NCI-H69 (cell line): ENCODE measurements around the gene ADAMTSL3.

Source experiments
- DNase-seq: peaks from one replicate; lab custom pipeline; 2025; lab: John Stamatoyannopoulos, UW

Gene ADAMTSL3

DNA sequence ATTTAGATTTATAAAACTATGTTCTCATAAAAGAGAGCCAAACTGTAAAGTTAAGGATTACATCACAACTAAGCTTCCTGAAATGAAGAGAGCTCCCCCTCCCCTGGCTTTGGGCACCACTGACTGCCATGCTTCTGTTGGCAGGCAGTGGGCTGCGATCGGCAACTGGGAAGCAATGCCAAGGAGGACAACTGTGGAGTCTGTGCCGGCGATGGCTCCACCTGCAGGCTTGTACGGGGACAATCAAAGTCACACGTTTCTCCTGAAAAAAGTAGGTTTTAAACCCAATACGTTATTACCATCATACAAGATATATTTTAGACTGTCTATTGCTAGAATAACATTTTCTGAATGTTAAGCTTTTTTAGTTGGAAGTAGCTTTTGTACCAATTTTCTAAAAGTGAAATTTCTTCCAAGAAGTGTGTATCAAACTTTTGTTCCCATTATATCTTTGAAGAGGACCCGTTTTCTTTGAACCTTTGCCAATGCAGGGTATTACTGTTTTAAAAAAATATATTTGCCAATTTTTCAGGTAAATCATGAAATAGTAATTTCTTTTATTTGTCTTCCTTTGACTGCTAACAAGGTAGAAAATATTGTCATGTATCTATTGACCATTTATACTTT is 184.1 kb downstream of the ADAMTSL3 start:
- peak; percentile 13 for DNase-seq

DNA sequence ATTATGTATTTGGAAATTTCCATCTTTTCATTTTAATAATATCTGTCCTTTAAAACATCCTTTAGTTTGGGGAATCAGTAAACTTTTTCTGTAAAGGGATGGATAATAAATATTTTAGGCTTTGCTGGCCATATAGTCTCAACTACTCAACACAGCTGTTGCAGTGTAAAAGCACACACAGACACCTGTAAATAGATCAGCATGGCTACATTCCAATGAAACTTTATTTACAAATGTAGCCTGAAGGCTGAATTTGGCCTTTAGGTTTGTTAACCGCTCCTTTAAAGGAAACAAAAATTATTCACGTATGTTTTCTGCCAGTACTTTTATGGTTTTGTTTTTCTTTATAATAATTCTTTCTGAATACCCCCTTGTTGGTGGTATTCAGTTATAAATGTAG is 184.8 kb downstream of the ADAMTSL3 start:
- no peak for DNase-seq

DNA sequence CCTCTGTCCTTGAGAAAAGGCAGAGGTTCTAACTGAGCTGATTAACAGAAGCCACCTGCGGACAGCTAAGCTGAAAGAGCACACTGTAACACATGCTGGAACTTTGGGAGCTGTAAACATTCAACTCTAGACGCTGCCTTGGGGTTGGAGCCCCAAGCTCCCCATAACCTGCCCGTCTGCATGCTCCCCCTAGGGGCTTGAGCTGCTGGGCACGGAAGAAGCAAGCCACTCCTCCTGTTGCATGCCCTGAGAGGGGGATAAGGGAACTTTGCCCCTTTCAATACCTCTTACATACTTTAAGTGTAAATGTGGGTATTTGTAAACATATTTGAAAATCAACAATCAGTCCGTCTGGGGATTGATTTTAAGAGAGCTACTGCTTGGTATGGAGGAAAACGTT is 188.4 kb downstream of the ADAMTSL3 start:
- DNase-seq, result no peak

DNA sequence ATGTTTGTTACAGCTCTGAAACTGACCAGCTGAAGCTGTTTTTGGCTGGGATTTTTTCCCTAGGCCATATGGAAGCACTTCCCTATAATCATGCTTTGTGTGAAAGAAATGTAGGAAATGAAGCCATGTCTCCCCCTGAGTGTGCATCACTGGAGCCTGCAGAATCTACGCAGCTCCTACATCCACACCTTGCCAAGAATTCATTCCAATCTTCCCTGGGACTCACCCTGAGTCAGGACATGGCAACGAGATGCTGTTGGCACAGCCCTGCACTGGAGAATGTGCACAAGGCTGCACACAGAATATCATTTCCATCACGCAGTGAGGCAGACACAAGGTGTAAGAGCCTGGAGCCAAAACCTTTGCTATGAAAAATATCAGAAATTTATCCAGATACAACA is 189.5 kb downstream of the ADAMTSL3 start:
- no peak for DNase-seq

DNA sequence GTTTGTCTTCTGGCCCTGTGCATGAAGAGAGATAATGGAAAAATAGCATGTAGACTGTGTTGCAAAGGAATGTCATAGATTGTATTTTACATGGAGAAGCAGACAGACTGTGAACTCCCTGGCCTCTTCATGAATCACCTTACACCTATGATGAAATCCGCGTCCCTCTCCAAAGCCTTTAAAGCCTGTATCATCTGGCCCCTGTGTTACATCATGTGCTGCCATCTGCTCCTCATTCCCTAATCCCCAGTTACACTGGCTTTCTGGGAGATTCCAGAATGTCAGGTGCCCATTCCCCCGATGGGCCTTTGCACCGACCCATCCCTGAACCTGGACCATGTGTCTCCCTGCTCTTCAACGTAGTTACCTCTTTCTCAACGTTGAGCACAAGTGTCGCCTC is 190.8 kb downstream of the ADAMTSL3 start:
- DNase-seq, result no peak

DNA sequence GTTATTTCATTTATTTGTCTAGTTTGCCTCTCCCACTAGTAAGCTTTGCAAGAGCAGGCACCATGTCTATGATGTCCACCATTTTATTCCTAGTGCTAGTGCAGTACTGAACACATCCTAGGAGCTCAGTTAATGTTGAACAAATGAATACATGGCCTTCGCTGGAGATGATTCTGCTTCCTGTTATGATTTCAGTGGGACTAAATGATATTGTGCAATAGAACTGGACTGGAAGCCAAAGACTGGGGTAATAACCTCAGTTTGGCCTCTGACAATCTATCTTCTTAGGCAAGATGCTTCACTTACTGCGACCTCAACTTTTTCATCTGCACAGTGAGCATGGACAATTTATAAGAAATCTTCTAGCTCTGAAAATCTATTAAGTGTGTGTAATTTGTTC is 191.3 kb downstream of the ADAMTSL3 start:
- DNase-seq, result no peak

DNA sequence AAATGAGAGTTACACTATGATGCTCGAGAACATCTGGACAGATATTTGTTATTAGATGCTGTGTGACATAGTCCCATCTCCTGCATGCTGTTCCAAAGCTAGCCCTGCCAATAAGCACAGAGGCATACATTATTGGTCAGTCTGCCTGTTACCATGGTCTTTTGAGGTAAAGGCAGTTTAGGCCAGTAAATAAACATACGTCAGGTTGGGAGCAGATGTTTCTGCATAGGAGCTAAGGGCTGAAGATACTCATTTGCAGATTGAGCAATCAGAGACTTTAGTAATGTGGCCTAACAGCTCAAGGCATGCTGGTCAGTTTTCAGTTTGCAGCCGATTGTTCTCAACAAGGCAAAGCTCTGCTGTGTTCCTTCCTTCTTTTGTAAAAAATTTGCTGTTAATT is 192.9 kb downstream of the ADAMTSL3 start:
- no peak for DNase-seq

DNA sequence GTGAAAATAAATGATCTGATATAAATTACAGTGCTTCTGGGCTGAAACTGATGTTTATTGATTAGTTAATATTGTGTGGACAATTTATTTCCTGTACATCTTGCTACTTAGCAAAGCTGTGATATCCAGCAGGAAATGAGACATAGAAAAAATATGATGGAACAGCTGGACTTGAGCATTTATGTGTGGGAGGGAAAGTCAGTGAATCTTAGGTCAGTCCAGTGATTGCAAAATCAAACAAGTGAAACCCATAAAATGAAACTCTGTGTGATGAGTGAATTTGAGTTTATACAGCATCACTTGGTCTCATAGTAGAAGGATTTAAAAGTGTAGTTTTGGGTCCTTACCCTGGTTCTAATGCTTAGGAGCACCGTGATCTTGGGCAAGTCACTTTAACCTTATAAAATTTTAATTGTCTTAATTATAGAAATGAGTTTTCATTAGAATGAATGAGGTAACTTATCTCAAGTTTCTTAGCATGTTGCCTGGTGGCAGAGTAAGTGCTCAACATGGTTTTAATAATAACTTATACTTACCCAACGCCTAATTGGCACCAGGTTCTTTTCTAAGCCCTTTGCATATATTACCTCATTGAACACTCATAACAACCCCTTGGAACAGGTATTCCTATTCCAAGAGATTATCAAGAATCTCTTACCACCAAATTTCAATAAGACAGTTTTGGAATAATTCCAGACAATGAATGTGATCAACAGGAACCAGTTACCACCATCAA is 194.6 kb downstream of the ADAMTSL3 start:
- DNase-seq, result no peak

DNA sequence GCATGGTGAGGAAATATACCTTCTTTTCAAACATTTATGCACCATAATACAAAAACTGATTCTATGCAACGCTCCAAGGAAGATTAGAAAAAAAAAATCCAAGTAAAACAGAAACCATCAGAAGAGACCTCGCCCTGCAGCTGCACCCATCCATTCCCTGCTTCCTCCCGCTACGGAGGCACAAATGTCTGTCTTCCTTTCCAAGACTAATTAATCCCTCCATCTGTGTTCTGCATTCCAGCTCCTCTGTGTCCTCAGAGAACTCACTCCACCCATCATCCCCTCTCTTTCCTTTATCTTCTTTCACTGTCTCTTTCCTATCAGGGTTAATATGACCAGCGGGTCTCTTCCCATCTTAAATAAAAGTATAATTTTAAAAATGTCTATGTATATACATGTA is 196.1 kb downstream of the ADAMTSL3 start:
- DNase-seq, result no peak

DNA sequence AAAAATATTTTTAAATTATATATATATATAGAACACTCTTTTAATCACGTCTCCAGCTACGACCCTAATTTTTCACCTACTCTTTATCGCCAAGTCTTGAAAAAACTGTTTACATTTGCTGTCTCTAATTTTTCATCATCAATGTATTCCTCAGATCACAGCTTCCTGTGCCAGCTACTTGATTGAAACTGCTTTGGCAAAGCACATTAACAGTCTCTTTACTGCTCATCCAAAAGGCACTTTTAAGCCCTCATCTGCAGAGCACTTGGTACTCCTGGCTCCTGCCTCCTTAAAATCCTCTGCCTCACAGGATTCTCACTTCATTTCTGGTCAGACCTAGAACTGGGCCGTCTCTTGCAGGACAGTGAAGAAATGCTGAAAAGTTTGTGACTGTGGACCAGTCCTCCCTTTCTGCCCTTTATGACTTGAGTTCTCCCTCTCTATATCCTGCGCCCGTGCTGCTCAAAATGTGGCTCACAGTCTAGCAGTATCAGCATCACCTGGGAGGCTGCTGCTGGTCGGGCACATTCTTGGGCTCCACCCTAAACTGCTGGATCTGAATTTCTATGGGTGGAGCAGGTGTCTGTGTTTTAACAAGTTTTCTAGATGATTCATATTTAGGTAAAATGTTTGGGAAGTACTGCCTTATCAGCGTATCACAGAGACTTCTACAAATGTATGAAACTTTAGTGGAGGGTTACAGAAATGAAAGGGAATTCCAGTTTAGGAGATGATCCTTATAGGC is 196.8 kb downstream of the ADAMTSL3 start:
- no peak for DNase-seq

DNA sequence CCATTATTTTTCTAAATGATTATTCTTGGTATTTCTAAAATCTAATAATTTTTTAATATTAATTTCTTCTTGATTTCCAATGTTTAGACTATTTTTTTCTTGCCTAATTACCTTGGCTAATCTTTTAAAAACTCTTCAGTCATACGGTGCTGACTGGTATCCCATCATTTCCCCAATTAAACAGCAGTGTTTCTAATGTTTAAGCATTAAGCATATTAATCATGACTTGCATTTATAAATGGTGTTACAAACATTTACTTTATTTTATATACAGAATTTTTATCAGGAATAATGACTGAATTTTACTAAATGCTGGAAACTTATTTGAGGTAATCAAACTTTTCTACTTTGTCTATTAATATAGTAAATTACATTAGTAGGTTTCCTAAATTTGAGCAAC is 199.3 kb downstream of the ADAMTSL3 start:
- DNase-seq, result no peak

DNA sequence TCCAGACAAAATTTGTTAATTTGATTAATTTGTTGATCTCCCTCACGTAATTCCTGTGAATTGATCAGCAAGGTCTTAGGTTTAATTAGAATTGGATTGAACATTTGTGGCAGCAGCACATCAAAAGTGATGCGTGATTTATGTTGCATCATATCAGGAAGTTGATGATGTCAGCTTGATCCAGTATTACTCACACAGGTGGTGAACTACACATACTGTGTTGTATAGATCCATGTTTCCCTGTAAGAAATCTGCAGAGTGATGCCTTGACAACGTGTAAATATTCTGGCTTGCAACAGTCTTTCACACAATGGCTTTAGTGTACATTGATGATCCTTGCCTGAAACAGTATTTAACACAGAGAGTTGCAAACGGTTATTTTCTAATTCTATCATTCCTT is 200.4 kb downstream of the ADAMTSL3 start:
- DNase-seq, result no peak

DNA sequence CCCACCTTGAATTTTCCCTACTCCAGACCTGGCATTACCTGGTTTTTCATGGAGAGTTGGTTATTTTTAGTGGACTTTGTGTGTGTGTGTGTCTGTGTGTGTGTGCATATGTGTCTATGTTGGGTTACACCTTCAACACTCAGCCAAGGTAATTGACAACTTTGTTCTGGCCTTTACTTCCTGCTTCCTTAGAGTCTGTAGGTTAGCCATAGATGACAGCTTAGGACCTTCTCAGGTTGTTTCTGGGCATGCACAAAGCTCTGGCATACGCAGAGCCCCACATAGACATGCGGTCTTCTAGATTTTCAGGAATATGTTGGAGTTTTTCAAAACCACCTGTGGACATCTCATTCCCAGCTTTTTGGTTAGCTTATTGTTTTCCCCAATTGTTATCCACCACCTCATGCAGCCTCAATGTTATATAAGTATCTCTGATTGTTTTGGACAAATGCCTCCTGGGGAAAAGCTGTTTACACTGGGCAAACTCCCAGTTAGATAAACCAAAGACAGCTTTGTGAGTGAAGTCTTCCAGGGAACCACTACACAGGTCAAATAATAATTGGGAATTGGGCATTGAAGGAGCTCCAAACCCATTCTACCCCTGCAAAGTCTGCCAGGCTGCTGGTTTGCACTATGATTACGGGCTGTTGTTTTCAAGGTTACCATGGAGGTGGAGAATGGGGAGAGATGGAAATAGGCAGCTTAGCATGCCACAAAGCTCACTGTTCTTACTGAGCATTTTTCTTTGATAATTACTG is 201.2 kb downstream of the ADAMTSL3 start:
- DNase-seq, result no peak

DNA sequence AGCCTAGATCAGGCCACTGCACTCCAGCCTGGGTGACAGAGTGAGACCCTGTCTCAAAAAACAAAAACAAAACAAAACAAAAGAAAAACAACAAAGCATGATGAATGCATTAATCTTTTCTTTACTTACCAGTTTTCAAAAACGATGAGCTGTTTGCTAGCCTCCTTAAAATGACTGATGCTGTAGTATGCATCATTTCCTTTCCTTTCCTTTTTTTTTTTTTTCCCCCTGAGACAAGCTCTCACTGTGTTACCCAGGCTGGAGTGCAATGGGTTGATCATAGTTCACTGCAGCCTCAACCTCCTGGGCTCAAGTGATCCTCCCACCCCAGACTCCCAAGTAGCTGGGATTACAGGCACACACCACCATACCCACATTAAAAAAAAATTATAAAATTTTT is 202.0 kb downstream of the ADAMTSL3 start:
- DNase-seq, result no peak

DNA sequence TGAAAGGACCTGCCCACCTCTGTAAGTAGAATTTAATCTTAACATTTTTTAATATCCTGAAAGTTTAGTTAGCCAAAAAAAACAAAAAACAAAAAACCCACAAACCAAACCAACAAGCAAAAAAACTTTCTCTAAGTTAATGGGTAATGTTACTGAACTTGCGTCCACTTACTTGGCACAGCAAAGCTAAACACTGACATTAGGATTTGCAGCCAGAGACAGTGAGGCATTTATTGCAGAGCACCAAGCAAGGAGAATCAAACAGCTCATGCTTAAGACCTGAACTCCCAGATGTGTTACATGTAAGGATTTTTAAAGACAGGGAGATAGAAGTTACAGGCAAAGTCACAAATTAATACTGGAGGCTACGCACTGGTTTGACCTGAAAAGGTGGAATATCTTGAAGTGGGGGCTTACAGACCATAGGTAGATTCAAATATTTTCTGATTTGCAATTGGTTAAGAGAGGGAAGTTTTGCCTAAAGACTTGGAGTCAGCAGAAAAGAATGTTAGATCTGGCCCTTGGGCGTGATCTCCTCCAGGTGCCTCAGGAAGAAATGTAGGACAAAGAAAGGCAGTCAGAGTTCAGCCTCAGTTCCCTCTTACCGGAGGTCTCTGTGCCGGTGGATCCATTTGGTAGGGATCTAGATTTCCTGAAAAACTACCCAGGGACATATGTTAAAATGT is 205.0 kb downstream of the ADAMTSL3 start:
- no peak for DNase-seq

DNA sequence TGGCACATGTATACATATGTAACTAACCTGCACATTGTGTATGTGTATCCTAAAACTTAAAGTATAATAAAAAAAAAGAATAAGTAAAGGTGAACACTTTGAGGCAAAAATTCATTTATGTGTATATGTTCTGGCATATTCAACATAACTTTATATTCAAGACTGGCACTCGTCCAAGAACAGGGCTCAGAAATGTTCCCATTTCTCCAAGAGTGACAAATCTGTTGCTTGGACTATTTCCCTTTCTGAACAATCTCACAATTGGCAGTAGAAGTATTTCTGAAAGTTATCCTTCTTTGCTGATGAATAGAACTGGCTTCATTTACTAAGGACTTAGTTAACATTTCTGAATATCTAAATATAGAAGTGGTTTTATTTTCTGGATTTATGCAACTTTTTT is 212.8 kb downstream of the ADAMTSL3 start:
- DNase-seq, result no peak

DNA sequence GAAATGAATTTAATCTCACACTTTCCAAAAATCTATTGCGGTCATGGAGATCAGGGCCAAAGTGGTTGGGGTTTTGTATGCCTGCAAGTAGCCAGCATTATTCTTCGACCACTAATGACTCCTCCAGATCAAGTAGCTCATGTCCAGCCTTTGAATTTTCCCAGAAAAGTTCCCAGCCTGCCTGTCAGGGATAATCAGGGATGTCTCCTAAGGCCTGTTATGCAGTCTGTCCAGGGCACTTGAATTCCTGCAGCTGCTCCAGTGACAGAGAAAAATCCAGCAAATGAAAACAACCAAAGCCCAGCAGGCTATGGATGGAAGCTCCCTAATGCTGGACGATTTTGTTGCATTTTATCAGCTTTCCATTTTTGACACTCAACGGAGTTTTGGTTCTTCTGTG is 215.4 kb downstream of the ADAMTSL3 start:
- DNase-seq, result no peak

DNA sequence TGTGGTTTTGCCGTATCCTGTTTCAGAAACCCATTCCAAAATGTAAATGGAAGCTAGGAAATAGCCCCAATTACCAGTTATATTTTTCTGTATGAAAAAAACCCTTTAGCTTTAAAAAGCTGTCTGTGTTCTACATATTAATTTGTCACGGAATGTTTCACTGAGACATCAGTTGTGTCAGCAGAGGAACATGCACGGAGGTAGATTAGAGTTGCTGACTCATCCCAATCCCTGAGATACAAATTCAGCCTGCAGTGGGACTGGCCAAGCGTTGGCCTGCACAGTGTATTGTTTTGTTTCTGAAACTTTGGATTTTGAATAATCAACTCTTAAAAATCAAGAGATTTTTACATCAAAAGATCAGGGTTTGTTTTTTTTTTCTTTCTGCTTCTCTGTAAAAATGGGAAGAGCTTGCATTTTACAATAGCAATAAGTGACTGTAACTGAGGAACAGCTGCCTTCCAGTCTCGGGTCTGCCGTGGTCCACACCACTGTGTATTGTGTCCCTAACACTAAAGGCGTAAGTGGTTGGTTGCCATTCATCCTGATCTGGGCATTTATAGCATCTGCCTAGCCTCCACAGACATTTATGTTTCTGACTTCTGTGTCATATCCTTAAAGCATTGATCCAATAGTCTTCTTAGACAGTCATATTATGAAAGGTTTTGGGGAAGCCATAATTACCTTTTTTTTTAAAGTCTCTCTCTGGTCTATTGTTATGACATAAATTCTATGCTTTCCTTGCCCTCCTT is 218.1 kb downstream of the ADAMTSL3 start:
- DNase-seq, result no peak

DNA sequence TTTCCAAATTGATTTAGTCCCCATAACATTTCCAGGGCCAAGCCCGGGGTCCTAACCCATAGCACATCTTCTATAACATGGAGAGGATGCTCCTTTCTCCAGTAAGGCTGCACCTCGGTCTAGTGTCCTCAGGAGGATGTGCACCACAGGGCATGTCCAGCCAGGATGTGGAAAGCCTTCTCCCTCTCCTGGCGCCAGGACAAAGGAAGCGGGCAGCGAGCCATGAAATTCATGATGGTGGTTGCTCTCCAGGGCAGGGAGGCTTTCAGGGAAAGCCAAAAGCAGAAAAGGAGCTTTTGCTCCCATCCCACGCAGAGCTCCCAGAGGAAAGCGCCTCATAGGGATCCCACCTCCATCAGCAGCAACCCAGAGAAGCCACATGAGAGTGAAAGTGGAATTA is 220.0 kb downstream of the ADAMTSL3 start:
- DNase-seq, result no peak

DNA sequence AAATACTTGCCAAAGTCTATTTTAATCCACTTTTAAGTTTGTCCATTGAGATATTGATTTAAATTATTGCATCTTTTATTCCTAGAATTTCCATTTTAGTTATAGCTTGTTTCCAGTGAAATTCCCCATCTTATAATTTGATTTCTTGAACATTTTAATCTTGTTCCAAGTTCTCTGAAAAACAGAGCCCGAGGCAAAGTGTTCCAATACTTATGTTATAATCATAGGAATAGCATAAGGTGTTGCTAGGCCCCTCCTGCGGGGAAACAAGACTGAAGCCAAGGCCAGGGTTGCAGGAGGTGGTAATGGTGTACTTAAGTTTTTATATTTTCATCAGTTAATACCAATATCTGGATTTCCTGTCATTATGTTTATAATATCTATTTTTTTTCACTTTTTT is 226.6 kb downstream of the ADAMTSL3 start:
- no peak for DNase-seq

DNA sequence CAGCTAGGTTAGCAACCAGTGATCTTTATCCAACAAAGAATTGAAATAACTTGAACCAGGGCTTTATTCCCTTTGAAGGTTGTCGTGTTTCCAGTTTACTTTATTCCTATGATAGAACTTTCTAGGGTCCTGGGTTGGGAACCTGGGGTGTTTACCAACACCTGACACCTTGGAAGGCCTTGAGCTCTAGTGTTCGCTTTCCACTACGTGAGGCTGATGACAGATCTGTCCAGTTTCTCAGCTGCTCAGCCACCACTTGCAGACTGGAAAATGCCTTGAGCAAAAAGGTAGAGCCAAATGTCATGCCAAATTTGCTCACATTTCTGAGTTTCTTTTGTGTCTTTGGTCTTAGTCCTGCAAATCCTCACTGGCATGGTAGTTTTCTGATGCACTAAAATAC is 227.2 kb downstream of the ADAMTSL3 start:
- no peak for DNase-seq
